NT2/D1 (cell line): ENCODE results near the gene PRKN.

Experiments
- SUZ12 ChIP-seq: IDR thresholded peaks from 2 replicates; pipeline ENCODE4 v1.6.1; 2011; ENCODE audit not compliant: insufficient read length, insufficient read depth; ENCODE audit errors: extremely low read depth
- ZNF274 ChIP-seq: IDR thresholded peaks from 2 replicates; pipeline ENCODE4 v1.6.1; 2011; ENCODE audit warnings: mild to moderate bottlenecking, low read depth, low read length

GRCh38 chr6:162649271-162649670 is 78.3 kb downstream of the PRKN start:
- TF ChIP-seq ZNF274 (no peak), SUZ12 (no peak)
